Body of pancreas (tissue), 4 donors: ENCODE results near the gene PRSS22. TPM values are rescaled to one million over a fixed set of nuclear protein-coding genes. Genes with fewer than 3 reads are reported as not detected.
A peak's percentile ranks its signal among the peaks of the same experiment; 100 is the strongest.

Experiments used
- ATAC-seq: fragments of 150-250 bp; one replicate; pipeline ENCODE4 v1.9.1; 2016
- DNase-seq, 4 donors: peaks; one replicate each; pipeline ENCODE4 v3.0.0-alpha.2; 2019
- H3K27ac ChIP-seq, 4 donors: fragments of 200-600 bp; sonication (generic); 1 replicate in 3 of 4; 2 replicates in 1 of 4; pipeline versions ENCODE4 v1.5.1 to v1.6.1; 2016 to 2019; ENCODE audit warnings: mild to moderate bottlenecking in 1 of 4, mixed read lengths in 1 of 4, moderate library complexity in 1 of 4
- H3K27me3 ChIP-seq, 2 donors: fragments of 200-600 bp; sonication (generic); one replicate each; pipeline ENCODE4 v1.6.0; 2016; ENCODE audit warnings: mild to moderate bottlenecking in 1 of 2
- H3K36me3 ChIP-seq, 2 donors: fragments of 200-600 bp; sonication (generic); replicated peaks in 1 of 2; 2 replicates each; pipeline ENCODE4 v1.5.1; 2016; ENCODE audit warnings: low read depth in 2 of 2; ENCODE audit not compliant: insufficient read depth in 1 of 2
- H3K4me1 ChIP-seq: fragments of 200-600 bp; sonication (generic); one replicate; pipeline ENCODE4 v1.6.0; 2016
- H3K4me3 ChIP-seq, 2 donors: fragments of 200-600 bp; sonication (generic); 1 replicate in 1 of 2; 2 replicates in 1 of 2; pipeline ENCODE4 v1.5.1; 2016 to 2019
- H3K9me3 ChIP-seq, 3 donors: fragments of 200-600 bp; sonication (generic); 1 replicate in 2 of 3; 2 replicates in 1 of 3; pipeline ENCODE4 v1.5.1; 2016
- POLR2A ChIP-seq, 3 donors: fragments of 450-650 bp; IDR thresholded peaks; one replicate each; pipeline ENCODE4 v1.6.1; 2016; ENCODE audit warnings: antibody characterized with exemption in 3 of 3, mild to moderate bottlenecking in 2 of 3
- WGBS, 2 donors: methylation state at CpG; one replicate each; pipeline ENCODE4 v1.1.5; 2017; 5-methylcytosine and 5-hydroxymethylcytosine counted together
- intact Hi-C: fragments of 100-400 bp; cut with DNase I; formaldehyde crosslinking; loops from one replicate; pipeline ENCODE4 v1.15.1; 2023
- total RNA-seq, 2 donors: library from RNA; depleted of rRNA; stranded (reverse); fragments of >200 nt; gene quantifications; one replicate each; pipeline ENCODE4 v1.1.0, GENCODE V29; 2016
- TF ChIP-seq, protein P1 (sequence below), 7 experiments: fragments of 450-650 bp in 4 of 7; fragments of 200-600 bp in 3 of 7; sonication (generic) in 3 of 7; IDR thresholded peaks; one replicate each; pipeline ENCODE4 v1.5.1; 2016 to 2019; ENCODE audit warnings: antibody characterized with exemption in 7 of 7

Gene PRSS22
- total RNA-seq, 2 donors from 2014 or later: 3.6 to 19.4 TPM

DNA sequence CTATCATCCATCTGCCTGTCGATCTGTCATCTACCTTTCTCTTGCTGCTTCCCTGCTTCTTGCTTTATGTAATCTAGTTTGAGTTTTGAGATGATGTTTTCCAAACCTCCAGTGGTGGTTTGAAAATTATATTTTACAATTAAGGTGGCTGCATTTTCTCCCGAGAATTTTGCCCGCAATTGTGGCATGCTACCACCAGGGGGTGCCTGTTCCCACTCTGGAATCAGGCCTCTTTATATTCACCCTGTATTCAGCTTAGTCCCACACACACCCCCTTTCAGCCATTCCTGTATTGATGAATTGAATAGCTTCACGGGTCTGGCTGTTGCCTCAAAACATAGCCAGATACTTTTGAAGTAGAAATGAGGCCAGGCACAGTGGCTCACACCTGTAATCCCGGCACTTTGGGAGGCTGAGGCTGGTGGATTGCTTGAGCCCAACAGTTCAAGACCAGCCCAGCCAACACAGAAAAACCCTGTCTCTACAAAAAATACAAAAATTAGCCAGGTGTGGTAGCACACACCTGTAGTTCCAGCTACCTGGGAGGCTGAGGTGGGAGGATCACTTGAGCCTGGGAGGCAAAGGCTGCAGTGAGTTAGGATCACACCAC is 3.2 kb downstream of the PRSS22 start:
- Histone ChIP-seq H3K27ac (no peak overlapping the region), H3K27me3 (no peaks in the 10 kb centered on the region), H3K9me3 (no peaks in the 10 kb centered on the region), H3K4me1 (peaks cover 28% of the 10 kb centered on the region), H3K36me3 (peaks cover 0 to 4% of the 10 kb centered on the region in 2 donors), H3K4me3 (no peak overlapping the region)
- ATAC-seq (no peak), DNase-seq (no peak)
- WGBS, 2 donors: 58 to 78% methylated on average over 5 of the region's 5 CpGs
- intact Hi-C loops: no loop called here
- no peak for TF ChIP-seq POLR2A (IDR thresholded peaks at IDR 0.05)
- TF ChIP-seq, protein P1, sequence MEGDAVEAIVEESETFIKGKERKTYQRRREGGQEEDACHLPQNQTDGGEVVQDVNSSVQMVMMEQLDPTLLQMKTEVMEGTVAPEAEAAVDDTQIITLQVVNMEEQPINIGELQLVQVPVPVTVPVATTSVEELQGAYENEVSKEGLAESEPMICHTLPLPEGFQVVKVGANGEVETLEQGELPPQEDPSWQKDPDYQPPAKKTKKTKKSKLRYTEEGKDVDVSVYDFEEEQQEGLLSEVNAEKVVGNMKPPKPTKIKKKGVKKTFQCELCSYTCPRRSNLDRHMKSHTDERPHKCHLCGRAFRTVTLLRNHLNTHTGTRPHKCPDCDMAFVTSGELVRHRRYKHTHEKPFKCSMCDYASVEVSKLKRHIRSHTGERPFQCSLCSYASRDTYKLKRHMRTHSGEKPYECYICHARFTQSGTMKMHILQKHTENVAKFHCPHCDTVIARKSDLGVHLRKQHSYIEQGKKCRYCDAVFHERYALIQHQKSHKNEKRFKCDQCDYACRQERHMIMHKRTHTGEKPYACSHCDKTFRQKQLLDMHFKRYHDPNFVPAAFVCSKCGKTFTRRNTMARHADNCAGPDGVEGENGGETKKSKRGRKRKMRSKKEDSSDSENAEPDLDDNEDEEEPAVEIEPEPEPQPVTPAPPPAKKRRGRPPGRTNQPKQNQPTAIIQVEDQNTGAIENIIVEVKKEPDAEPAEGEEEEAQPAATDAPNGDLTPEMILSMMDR (IDR thresholded peaks at IDR 0.05): peak in 6 of 7 experiments; percentile 34 to 56 (median 43)

- Histone ChIP-seq H3K27ac (no peak overlapping the region), H3K4me3 (no peak overlapping the region), H3K9me3 (no peaks in the 10 kb centered on the region), H3K27me3 (no peaks in the 10 kb centered on the region), H3K36me3 (peaks cover 0 to 4% of the 10 kb centered on the region in 2 donors), H3K4me1 (peaks cover 22% of the 10 kb centered on the region)
- 86 to 99% methylated on average over 8 to 18 of the region's 18 CpGs for WGBS, 2 donors
- DNase-seq (no peak), ATAC-seq (no peak)
- intact Hi-C loops: no loop called here
- TF ChIP-seq, protein P1 (IDR thresholded peaks at IDR 0.05): no peak
- TF ChIP-seq POLR2A (IDR thresholded peaks at IDR 0.05): no peak
Observed at GRCh38 chr16:2853531-2854073, 4.4 kb downstream of the PRSS22 start.

DNA sequence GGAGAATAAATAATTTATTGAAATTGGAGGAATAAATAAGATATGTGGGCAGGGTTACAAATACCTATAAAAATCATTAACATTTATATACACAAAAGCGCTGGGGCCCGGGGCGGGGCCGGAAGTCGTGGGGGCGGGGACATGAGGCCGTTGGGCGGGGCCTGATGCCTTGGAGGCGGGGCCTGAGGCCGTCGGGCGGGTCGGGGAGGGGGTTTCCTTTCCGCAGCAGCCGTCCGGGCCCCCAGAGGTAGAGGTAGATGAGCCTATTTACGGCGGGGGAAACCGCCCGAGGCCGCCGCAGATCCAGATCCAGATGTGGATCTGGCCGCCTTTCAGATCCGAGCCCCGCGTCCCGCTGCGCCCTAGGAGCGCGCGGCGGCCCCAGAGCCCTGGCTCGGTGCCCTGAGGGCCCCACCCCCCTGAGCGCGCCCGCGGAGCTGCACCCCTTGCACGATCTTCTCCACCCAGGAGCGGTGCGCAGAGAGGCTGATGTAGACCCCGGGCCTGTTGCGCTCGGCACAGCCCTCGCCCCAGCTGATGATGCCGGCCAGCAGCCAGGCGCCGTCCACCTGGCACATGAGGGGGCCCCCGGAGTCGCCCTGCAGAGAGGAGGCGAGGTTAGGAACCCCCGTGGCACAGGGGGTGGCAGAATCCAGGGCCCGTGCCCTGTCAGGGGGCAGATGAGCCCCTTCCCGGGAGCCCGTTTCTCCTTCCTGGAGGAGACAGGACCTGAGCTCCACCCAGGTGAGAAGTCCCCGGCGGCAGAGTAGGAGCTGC is 5.1 kb downstream of the PRSS22 start:
- Histone ChIP-seq H3K27me3 (no peaks in the 10 kb centered on the region), H3K27ac (no peak overlapping the region), H3K4me3 (no peak overlapping the region), H3K36me3 (peaks cover 0 to 4% of the 10 kb centered on the region in 2 donors), H3K9me3 (no peaks in the 10 kb centered on the region), H3K4me1 (peaks cover 16% of the 10 kb centered on the region)
- ATAC-seq: no peak
- DNase-seq: no peak
- WGBS, 2 donors: 59 to 70% methylated on average over 42 to 45 of the region's 56 CpGs
- TF ChIP-seq, protein P1 (IDR thresholded peaks at IDR 0.05): no peak
- no peak for TF ChIP-seq POLR2A (IDR thresholded peaks at IDR 0.05)
- intact Hi-C loops: no loop called here

DNA sequence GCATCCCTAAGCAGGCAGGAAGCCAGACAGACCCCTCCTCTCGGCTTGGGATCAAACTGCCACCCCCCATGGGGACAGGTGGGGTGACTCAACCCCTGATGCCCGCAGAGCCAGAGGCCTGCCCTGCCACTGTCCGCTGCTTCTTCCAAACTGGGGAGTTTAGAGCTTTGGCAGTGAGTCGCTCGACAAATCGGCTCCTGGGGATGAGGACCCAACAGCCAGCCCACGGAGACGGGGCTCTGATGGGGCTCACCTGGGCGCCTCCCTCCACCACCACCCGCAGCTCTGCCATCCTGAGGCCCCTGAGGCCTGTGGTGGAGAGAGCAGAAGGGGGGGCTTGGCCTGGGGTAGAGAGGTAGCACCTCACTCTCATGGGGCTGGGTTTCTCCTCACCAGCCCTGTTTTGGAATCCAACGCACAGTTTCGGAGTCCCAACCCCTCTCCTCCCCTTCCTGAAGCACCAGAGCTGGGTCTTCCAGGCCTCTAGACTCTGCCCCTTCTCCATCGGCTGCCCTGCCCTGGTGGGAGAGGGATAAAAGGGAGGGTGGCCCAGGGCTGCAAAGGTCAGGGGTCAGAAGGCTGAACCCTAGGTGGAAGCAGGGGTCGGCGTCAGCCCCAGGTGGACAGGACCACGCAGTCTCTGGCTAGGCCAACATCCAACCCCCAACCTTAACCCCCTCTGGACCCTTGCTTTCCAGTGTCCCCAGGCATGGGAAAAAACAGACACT is 5.8 kb downstream of the PRSS22 start:
- no peak for TF ChIP-seq POLR2A (IDR thresholded peaks at IDR 0.05)
- TF ChIP-seq, protein P1 (IDR thresholded peaks at IDR 0.05): no peak
- DNase-seq: no peak
- Histone ChIP-seq H3K4me3 (no peak overlapping the region), H3K9me3 (no peaks in the 10 kb centered on the region), H3K4me1 (peaks cover 8% of the 10 kb centered on the region), H3K27ac (no peak overlapping the region), H3K27me3 (no peaks in the 10 kb centered on the region), H3K36me3 (peaks cover 0 to 4% of the 10 kb centered on the region in 2 donors)
- WGBS, 2 donors: 82 to 96% methylated on average over 16 of the region's 16 CpGs
- no peak for ATAC-seq
- intact Hi-C loops: no loop called here
